GM18502 (cell line): Measurements from ENCODE around the gene FGD5.
"Not testable (repeated sequence)": the region's sequence is repeated elsewhere in the genome, so short reads cannot be mapped to it uniquely, and the experiment has no call there.

Experiments
- ATAC-seq: cut with Tn5 transposase; IDR thresholded peaks from one replicate; pipeline ENCODE4 v1.9.1; 2021; ENCODE audit warnings: mild to moderate bottlenecking; ENCODE audit not compliant: unreplicated experiment, poor library complexity

The FGD5 gene

DNA sequence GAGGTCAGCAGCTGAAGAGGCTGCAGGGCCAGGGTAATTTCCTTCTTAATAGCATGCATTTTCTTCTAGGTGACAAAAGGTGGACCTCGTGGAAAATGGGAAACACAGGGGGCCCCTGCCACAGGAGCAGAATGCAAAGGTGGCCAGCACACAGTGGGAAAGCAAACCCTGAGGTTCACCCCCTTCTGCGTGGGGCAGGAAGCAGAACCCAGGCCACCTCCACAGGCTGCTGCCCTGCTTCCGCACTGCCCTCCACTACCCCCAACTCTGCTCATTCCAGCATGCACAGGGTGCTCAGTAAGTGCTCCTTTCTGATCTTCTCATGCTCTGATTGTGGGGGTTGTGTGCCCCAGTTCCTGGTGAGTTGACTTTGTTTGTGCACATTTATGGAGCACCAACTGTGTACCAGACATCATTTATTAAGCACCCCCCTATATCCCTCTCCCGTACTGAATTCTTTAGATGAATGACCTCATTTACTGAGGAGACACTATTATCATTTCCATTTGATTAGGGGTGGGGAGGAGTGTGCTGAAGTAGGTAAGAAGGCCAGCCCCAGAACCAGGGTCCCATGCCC, 12.7 kb upstream of the FGD5 start:
- no peak for ATAC-seq

DNA sequence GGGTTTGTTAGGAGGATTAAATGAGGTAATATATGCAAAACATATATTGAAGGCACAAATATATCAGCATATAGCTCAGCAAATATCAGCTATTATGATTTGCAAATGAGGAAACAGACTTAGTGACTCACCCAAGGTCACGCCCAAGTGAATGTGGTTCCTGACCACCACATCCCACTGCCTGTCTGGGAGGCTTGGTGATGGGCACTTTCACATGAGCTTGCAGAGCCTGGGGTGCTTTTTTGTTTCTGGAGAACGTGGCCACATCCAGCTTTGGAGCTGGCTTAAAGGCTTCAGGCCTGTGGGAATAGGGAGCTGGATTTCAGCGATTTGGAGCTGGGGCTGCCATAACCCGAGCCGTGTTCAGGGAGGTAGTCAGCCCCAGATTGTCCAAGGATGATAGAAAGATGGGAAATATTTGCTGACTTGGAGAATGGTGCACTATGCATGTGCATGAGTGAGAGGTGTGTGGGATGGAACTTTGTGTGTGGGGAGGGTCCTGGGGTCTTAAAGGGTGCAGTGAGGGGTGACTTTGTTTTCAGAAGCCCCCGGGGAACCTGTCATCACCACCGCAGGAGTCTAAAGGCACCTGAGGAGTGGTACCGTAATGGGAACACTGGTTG, 12.0 kb upstream of the FGD5 start:
- no peak for ATAC-seq

DNA sequence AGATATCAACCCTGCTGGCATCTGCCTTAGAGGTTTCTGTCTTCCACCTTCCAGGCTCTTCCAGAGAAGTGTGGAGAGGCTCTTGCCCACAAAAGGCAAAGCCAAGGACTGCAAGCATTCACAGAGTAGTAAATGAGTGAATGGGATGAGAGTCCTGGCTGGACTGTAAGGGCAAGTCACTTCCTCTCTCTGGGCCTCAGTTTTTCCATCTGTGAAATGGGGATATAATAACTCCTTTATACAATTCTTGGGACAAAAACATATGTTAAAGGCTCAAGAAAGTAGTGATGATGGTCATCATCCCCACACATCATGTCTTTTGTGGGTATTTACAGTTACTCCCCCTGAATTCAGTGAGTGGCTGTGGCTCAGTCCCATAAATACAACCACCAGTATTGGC, 10.7 kb upstream of the FGD5 start:
- no peak for ATAC-seq

DNA sequence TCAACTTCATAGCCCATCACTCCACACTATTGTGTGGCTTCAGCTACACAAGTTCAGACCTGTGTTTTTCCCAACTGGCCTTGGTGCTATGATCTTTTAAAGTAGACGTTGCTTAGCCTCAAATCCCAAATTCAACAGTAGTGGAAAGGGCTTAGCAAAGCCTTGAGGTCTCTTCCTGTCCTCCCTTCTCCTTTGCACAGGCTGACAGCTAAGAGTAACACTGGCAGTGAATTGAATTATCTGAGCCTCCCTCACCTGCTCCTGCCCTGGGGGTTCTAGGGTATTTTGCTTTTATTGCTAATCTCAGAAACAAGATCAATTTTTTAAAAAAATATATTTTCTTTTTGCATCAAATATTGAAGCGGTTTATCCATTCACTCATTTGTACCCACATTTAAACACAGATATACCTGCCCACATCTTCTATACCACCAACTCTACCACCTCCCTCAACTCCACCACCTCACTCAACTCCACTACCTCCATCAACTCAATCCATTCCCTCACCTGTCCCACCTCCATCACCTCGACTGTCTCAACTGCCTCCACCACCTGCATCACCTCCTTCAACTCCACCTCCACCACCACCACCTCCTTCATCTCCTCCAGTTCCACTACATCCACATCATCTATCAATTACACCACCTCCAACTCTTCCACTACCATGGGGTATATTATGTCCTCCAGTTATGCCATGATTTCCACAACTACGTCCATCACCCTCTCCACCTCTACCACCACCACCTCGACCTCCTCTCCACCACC, 10.1 kb upstream of the FGD5 start:
- no peak for ATAC-seq

DNA sequence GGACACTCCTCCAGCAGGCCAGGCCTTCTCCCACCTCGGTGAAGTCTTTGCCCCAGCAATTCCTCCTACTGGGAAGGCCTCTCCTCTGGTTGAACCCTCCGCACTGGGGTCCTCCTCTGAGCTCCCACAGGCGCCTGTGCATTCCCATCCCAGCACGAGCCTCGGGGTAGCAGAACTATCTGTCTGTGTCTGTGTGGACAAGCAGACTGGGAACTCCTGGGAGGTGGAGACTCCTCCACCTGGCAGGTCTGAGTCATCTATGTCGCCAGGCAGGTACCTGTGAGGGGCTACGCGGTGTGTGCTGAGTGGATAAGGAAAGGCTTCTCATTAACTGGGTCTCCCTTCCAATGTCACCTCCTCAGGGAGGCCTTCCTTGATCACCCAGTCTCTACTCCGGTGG, 9.2 kb upstream of the FGD5 start:
- ATAC-seq = not testable (repeated sequence)

DNA sequence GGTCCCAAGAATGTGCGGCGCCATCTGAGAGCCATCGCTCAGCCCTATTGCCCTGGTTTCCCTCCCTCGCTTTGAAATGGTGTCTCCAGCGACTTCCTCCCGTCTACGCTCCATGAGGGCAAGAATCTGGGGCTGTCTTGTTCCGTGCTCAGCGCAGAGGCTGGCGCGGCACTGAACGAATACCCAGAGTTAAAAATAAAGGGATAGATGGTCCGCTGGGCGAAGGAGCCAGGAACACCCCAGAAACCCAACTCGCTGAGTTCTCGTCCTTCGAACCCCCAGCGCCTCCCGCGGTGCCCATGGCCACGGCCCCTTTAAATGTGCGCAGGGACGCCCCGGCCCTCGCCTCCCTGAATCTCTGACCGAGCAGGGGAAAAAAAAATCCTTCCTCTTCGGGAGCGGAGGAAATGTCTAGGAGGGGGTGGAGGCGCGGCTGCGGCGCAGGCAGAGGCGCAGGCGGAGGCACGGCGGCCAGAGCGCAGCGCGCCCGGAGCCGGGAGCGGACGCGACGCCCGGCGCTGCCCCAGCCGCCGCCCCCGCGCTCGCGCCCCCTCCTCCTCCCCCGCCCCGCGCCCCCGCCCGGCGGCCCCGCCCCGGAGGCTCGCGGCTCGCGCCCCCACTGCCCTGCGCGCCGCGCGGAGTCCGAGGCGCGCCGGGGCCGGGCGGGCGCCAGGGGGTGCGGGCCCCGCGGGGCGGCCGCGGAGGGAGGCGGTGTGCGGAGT, 8.5 kb upstream of the FGD5 start:
- ATAC-seq = no peak

DNA sequence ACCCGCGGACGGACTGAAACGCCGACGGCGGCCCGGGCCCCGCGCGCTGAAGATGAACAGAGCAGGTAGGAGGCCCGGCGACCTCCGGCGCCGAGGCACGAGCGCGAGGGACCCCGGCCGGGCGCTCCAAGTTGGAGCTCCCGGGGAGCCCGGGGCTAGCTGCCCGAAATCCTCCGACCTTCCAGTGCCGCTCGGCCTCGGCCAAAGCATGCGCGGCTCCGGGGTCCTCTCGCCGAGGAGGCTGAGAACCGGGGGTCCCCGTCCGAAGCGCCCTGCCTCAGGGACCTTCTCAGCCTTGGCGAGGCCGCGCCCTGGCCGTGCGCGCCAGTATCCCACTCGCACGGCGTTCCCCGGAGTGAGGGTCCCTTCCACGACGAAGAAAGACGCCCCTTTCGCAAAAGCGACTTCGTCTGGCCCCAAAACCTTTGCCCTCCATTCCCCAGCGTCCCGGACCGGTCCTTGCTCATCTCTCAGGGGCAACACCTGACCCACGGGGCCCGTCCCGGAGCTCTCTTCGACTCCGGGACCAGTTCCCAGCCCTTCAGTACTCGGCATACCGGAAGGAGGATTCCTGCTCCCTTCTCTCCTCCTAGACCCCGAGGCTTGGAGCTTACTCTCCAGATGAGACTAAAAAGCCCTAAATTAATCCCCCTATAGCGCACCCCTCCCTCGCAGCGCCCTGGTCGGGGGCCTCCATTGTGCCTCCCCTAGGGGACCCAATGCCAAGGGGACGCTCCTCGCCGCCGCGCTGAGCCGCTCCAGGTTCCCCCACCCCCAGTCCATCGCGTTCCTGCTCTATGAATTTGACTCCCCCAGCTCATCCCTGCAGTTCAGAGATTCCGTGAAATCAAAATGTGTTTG, 7.7 kb upstream of the FGD5 start:
- no peak for ATAC-seq

DNA sequence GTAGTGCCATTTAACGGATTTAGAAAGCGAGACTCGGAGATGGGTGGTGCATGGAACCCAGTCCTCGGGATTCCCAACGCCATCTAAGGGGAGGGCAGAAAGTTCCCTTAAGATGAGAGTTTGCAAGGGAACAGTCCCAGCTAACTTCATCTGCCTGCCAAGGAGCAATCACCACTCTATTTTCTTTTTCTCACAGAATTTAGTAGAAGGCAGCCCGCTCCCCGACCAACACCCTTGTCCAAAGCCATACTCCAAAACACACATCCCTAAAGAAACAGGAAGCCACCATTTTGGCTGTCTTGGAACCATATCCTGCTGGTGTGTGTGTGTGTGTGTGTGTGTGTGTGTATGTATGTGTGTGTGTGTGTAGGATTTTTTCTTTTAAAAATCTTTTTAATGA, 7.1 kb upstream of the FGD5 start:
- no peak for ATAC-seq

DNA sequence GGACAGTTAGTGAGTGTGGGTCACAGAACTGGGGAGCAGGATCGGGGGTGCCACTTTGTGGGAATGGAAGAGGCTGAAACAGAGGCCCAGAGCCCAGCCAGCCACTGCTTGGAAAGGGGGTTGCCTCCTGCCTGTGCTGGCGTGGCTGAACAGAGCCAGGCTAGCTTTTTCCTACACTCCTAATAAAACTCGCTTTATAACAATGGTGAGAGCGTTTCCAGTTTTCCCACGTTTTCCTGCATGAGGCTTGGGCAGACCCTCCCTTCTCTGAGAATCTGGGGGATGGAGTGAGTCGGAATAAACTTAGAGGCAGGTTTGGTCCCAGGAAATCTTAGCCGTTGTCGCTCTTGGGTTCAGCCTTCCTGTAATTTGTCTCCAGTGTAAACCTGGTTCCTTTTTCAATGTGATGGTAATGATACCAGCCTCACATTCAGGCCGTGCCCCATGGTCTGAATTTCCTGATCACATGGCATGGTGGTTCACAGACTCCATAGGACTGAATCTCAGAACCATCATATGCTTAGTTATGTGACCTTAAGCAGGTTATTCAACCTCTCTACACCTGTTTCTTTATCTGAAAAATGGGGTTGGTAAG, 6.5 kb upstream of the FGD5 start:
- ATAC-seq = no peak

DNA sequence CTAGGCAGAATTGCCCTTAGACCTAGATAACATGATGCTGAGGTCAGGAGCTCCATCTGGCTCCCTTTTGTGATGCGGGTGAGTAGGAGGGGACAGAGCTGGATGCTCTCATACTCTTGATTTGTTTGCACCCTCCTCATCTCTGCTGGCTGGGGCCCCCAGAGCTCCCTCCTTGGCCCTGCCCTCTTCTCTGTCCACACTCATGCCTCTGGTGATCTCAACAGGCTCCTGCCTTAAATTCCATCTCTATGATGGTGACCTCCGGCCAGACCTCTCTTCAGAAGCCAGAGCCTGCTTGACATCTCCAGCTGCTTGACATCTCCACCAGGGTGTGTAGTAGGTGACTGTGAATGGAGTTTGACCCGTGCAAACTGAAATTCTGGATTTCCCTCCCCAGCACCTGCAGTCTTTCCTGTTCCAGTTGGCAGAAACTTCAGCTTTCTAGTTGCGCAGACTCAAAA, 4.3 kb upstream of the FGD5 start:
- ATAC-seq = no peak

DNA sequence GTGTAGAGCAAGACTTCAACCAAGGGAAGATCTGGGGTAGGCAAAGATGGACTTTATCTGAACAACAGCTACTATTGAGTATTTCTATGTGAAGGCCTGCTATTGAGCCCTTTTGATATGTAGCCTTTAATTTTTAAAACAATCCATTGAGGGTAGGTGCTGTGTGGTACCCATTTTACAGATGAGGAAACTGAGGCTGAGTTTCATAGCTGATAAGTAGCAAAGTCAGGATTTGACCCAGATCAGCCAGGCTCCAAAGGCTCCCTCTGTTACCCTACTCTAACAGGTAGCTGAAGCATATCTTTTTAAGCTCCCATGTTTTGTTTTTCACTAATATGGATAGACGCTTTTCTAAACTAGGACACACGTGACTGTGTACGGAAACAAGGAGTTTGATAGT, 2.4 kb upstream of the FGD5 start:
- no peak for ATAC-seq

DNA sequence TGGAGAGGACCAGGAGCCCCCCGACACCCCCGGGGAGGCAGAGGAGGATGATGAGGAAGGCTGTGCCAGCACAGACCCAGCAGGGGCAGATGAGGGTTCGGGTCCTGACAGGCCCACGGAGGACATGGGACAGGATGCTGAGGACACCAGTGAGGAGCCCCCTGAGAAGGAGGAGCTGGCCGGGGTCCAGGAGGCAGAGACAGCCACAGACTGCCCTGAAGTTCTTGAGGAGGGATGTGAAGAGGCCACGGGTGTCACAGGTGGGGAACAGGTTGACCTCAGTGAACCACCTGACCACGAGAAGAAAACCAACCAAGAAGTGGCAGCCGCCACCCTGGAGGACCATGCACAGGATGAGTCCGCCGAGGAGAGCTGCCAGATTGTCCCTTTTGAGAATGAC, 909 bp downstream of the FGD5 start:
- no peak for ATAC-seq

DNA sequence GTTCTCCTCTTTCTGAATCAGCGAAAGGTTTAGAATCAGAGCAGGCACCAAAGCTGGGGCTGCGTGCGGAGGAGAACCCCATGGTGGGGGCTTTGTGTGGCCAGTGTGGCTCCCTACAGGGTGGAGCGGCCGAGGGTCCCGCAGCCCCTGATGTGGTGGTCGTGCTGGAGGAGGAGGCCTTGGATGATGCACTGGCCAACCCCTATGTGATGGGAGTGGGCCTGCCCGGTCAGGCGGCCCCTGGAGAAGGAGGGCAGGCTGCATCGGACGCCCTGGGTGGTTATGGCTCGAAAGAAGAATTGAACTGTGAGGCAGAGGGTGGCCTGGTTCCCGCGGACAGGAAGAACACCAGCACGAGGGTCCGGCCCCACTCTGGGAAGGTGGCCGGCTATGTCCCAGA, 1.4 kb downstream of the FGD5 start:
- no peak for ATAC-seq

DNA sequence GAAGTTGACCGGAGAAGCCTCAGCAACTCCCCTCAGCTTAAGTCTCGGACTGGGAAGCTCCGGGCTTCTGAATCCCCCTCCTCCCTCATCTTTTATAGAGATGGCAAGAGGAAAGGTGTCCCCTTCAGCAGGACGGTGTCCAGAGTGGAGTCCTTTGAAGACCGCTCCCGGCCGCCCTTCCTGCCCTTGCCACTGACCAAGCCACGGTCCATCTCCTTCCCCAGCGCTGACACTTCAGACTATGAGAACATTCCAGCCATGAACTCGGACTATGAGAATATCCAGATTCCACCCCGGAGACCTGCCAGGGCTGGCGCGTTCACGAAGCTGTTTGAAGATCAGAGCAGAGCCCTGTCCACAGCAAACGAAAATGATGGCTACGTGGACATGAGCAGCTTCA, 2.4 kb downstream of the FGD5 start:
- ATAC-seq = no peak

DNA sequence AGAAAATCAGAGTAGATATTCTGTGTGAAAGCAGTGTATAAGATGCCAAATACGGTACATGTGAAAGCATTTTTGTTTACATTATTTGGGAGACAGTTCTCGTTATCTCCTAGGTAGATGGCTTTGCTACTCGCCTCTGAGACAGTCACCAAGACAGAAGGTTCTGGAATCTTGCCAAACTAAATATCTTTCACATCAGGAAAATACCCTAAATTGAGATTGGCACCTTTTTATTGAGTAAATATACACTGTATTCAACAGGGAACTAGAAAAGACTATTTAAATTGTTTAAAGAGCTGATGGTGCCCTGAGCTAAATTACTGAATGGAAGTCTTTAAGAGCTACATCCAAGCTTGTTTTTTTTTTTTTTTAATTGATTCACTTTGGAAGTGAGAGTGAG, 3.4 kb downstream of the FGD5 start:
- no peak for ATAC-seq

DNA sequence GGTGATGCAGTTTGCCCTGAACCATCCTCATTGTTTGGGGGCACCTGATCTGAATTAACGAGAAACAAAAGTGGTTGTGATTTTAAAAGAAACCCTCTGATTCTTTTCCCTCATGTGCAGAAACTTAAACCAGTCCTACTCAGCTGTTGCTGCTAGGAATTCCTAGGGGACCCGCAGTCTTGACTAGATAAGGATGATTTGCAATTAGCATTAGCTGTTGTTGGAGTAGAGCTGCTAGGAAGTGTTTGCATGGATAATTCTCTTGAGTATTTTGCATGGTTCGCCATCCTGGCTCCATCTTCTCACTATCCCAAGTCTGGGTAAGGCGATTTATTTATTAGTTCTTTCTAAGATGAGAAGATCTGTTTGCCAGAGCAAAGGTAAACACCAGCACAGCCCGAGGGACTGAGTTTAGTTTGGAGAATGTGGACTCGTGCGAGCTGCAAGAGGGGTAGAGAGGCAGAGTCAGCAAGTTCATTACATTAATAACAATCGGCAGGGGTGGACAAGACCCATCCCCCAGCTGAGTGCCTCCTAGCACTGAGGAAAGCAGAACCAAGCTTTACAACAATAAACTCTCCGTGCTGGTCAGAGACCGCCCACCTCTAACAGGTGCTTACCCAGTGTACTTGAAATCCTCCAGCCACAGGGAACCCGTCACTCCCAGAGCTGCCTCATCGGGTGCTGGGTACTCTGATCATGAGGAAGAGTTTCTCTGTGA, 4.1 kb downstream of the FGD5 start:
- ATAC-seq = no peak

DNA sequence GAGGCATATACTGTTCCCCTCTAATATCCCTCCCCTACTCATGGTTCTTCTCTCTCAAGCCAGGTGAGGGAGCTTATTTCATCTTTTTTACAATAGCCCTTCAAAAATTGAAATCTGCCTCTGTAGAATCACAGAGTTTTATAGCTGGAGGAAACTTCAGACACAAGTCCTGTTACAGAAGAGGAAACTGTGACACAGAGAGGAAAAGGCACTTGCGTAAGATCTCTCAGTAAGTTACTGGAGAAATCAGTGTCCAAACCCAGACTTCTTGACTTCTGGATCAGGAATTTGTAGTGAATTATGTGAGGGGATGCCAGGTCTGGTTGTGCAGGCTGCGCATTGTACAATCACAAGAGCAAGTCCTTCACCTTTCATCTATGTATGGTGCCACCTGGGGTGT, 4.6 kb downstream of the FGD5 start:
- ATAC-seq = no peak

DNA sequence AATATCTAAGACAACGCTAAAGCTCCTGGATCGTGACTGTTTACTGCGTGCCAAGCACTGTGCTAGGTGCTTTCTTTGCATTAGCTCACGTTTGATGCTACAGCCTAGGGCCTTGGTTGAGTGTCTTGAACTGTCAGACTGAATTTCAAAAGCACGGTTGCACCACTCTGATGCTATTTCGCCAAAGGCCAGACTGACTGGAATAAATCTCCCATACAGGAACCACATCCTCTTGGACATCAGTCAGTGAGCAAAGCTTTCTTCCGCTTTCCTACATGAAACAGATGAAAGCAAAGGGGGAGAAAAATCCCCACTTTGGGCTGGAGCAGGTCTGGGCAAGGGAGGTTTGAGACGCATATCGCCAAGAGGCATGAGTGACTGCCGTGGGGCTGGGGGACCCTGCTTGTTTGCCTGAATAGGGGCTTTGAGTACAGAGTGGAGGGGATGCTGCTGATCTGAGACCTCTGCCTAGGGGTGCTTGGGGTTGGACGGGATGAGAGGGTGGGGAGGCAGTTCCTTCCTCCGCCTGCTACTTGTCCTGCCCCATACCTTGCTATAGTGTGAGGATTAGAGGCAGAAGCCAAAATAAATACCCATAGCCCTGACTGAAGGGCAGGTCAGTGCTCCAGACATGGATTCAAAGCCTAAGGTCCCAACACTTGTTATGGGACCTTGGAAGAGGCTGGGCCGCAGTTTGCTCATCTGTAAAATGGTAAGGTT, 5.3 kb downstream of the FGD5 start:
- ATAC-seq = no peak

DNA sequence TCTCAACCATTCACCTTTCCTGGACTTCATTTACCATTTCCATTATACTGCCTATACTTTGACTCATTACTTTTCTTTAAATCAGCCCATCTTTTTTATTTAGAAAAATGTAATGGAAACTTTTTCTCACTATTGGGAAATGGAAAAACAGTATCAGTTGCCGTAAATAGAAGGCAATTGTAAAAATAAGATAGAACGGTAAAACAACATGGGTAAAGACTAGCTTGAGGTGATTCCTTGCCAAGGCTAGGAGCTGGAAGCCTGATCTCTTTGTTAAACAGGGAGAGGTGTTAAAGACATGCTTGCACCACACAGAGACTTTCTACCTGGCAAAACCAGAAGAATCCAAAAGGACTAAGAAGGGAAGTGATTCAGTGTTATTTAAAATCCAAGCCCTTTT, 5.9 kb downstream of the FGD5 start:
- ATAC-seq = no peak
